T-cell (primary cell): ENCODE results near the gene NPW. TPM values are rescaled to one million over a fixed set of nuclear protein-coding genes. Genes with fewer than 3 reads are reported as not detected.

ENCODE experiments used
- ATAC-seq, 4 experiments: fragments of 200-7000 bp in 3 of 4; fragments of 150-1000 bp in 1 of 4; cut with Tn5 transposase; replicated peaks in 1 of 4; 1 replicate in 3 of 4; 2 replicates in 1 of 4; pipeline ENCODE4 v1.10.0; 2021; ENCODE audit warnings: moderate library complexity in 3 of 4, mild to moderate bottlenecking in 2 of 4, moderate number of reproducible peaks in 1 of 4
- CTCF ChIA-PET, 2 donors: fragments of 300-600 bp; sonication (Branson Sonifier 250); formaldehyde crosslinking; loops; one replicate each; lab custom pipeline; 2022; ENCODE audit warnings: antibody characterized with exemption in 2 of 2; lab: Charles Lee
- POLR2A ChIA-PET, 2 donors: fragments of 300-600 bp; sonication (Branson Sonifier 250); formaldehyde crosslinking; loops; one replicate each; lab custom pipeline; 2022; ENCODE audit warnings: antibody characterized with exemption in 2 of 2; lab: Charles Lee
- DNase-seq, 35 experiments: peaks; one replicate each; pipeline versions ENCODE4 v3.0.0 to v3.0.0-alpha.2; 2013 to 2023
- H3K27ac ChIP-seq: one replicate; pipeline ENCODE4 v1.5.1; 2013; ENCODE audit warnings: low read length
- H3K27me3 ChIP-seq, 2 experiments: replicated peaks in 1 of 2; 1 replicate in 1 of 2; 2 replicates in 1 of 2; pipeline versions ENCODE4 v1.6.1 to v1.7.0; 2013; ENCODE audit warnings: low read length in 1 of 2, mixed read lengths in 1 of 2; ENCODE audit not compliant: control insufficient read depth in 2 of 2, insufficient read depth in 2 of 2; ENCODE audit errors: extremely low read depth in 1 of 2
- H3K36me3 ChIP-seq, 2 donors: 1 replicate in 1 of 2; 2 replicates in 1 of 2; pipeline versions ENCODE4 v1.6.1 to v1.7.0; 2013; ENCODE audit warnings: low read length in 1 of 2; ENCODE audit not compliant: control insufficient read depth in 2 of 2, insufficient read depth in 1 of 2; ENCODE audit errors: extremely low read depth in 1 of 2
- H3K4me1 ChIP-seq, 2 experiments: 1 replicate in 1 of 2; 2 replicates in 1 of 2; pipeline versions ENCODE4 v1.6.1 to v1.7.0; 2013; ENCODE audit warnings: low read length in 2 of 2, mixed read lengths in 1 of 2; ENCODE audit not compliant: insufficient read depth in 2 of 2, control insufficient read depth in 1 of 2; ENCODE audit errors: extremely low read depth in 1 of 2
- H3K4me3 ChIP-seq, 2 donors: 1 replicate in 1 of 2; 2 replicates in 1 of 2; pipeline versions ENCODE4 v1.5.1 to v1.7.0; 2013; ENCODE audit warnings: mild to moderate bottlenecking in 2 of 2, low read length in 1 of 2, moderate library complexity in 1 of 2; ENCODE audit not compliant: control insufficient read depth in 1 of 2; ENCODE audit errors: extremely low read depth in 1 of 2
- H3K9me3 ChIP-seq: 2 replicates; pipeline ENCODE4 v1.7.0; 2013
- H3K27ac Mint-ChIP-seq, 2 donors: one replicate each; pipeline ENCODE4 v1.8.0; 2020 to 2021; ENCODE audit warnings: mild to moderate bottlenecking in 2 of 2, mixed read lengths in 2 of 2
- H3K27me3 Mint-ChIP-seq, 2 donors: one replicate each; pipeline ENCODE4 v1.8.0; 2021 to 2022; ENCODE audit warnings: mixed read lengths in 2 of 2
- H3K36me3 Mint-ChIP-seq: one replicate; pipeline ENCODE4 v1.8.0; 2021; ENCODE audit warnings: mixed read lengths
- H3K4me1 Mint-ChIP-seq, 3 donors: one replicate each; pipeline ENCODE4 v1.8.0; 2020 to 2022; ENCODE audit warnings: mixed read lengths in 3 of 3, mild to moderate bottlenecking in 1 of 3
- H3K4me3 Mint-ChIP-seq, 3 donors: one replicate each; pipeline ENCODE4 v1.8.0; 2020 to 2022; ENCODE audit warnings: mild to moderate bottlenecking in 3 of 3, mixed read lengths in 3 of 3, moderate library complexity in 3 of 3
- H3K9me3 Mint-ChIP-seq, 3 donors: one replicate each; pipeline ENCODE4 v1.8.0; 2020 to 2022; ENCODE audit warnings: mixed read lengths in 3 of 3
- WGBS: methylation state at CpG from one replicate; pipeline ENCODE4 v1.1.5; 2013; ENCODE audit warnings: missing lambda C conversion rate; ENCODE audit not compliant: insufficient coverage; 5-methylcytosine and 5-hydroxymethylcytosine counted together
- total RNA-seq, 35 experiments: library from RNA in 6 of 35; stranded (reverse) in 6 of 35; fragments of 120-200 nt in 1 of 35; gene quantifications; one replicate each; pipeline versions ENCODE4 v1.2.1 to v1.2.4 and lab custom pipeline; 2013 to 2026

The NPW gene
- total RNA-seq, result under 1 TPM in 2 of 5 donors, not detected in 3; 0.43 to 0.44 TPM
- total RNA-seq (2013), result 0.77 TPM
- 0.07 to 2.2 (median 1.0) reads per million in 29 experiments for total RNA-seq (lab: John Stamatoyannopoulos, UW)

- POLR2A ChIA-PET, result no interaction called here
- Mint-ChIP-seq H3K9me3 (no peaks in the 10 kb centered on the region), H3K4me3 (peak within 1 kb of the TSS in 1 of 3 donors; percentile 56), H3K27me3 (peaks cover 11 to 34% of the 10 kb centered on the region in 2 donors), H3K4me1 (peaks cover 9 to 20% (median 13%) of the 10 kb centered on the region in 3 donors), H3K36me3 (no peaks in the 10 kb centered on the region), H3K27ac (no peak within 1 kb of the TSS)
- Histone ChIP-seq H3K4me1 (peaks cover 2 to 29% of the 10 kb centered on the region in 2 experiments), H3K27me3 (peaks cover 0 to 55% of the 10 kb centered on the region in 2 experiments), H3K36me3 (no peaks in the 10 kb centered on the region), H3K4me3 (peak within 1 kb of the TSS in 1 of 2 donors; percentile 26), H3K27ac (no peak within 1 kb of the TSS), H3K9me3 (no peaks in the 10 kb centered on the region)
- CTCF ChIA-PET, result no interaction called here
- peak in 4 of 35 experiments; percentile 18 to 29 (median 25) for DNase-seq
- WGBS, result 4% methylated on average over 29 of the region's 33 CpGs
- ATAC-seq, result no peak
These were observed at the start of gene NPW for GRCh38 chr16:2019518-2019920. Gene NPW (plus strand): TSS chr16:2019785.

GRCh38 chr16:1971796-1972489 lies 47.6 kb upstream of the NPW start, which contains the start of gene TBL3:
Gene TBL3 (plus strand): TSS chr16:1972053. CDS start chr16:1972165, 112 bp downstream.
- ChIA-PET CTCF (interaction anchor here in 1 of 2 donors (1.0 kb wide), 1 partner anchor 13 kb away, joined by 4 read pairs; the partner anchor contains the start of gene NDUFB10), POLR2A (no interaction called here)
- Histone ChIP-seq H3K27ac (peak within 1 kb of the TSS; percentile 85), H3K36me3 (peaks cover 13 to 28% of the 10 kb centered on the region in 2 donors), H3K9me3 (no peaks in the 10 kb centered on the region), H3K27me3 (peaks cover 0 to 41% of the 10 kb centered on the region in 2 experiments), H3K4me3 (peak within 1 kb of the TSS; percentile 72 to 73), H3K4me1 (peaks cover 2 to 32% of the 10 kb centered on the region in 2 experiments)
- ATAC-seq (peak; percentile 95 to 97 (median 96)), DNase-seq (peak; percentile 92 to 98 (median 95))
- H3K27me3 Mint-ChIP-seq, result peaks cover 0 to 4% of the 10 kb centered on the region in 2 donors
- WGBS, result under 1% methylated on average over 76 of the region's 78 CpGs
- peaks cover 18 to 23% (median 21%) of the 10 kb centered on the region in 3 donors for H3K4me1 Mint-ChIP-seq
- no peaks in the 10 kb centered on the region for H3K9me3 Mint-ChIP-seq
- peak within 1 kb of the TSS; percentile 92 to 99 (median 95) for H3K4me3 Mint-ChIP-seq
- peaks cover 16% of the 10 kb centered on the region for H3K36me3 Mint-ChIP-seq
- H3K27ac Mint-ChIP-seq, result peak within 1 kb of the TSS; percentile 99 to 100

DNA sequence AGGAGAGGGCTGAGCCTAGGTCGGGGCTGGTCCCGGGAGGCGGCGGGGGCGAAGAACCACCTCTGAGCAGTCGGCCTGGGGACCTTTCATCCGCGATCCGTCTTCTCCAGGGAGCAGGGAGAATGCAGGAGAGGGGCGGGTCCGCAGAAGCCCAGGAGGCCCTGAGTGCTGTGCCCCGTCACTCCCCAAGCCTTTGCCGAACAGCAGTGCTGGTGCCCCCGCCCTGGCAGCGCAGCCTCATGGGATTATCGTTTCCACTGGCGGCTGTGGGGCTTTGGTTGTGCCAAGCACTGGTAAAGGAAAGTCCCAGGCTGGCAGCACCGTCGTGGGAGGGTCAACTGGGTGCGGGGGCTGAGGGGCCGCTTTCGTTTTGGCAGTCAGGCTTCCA lies 47.1 kb upstream of the NPW start:
- H3K9me3 ChIP-seq, result no peaks in the 10 kb centered on the region
- H3K4me1 ChIP-seq, result peaks cover 2 to 32% of the 10 kb centered on the region in 2 experiments
- H3K36me3 Mint-ChIP-seq, result peaks cover 18% of the 10 kb centered on the region
- peaks cover 0 to 47% of the 10 kb centered on the region in 2 experiments for H3K27me3 ChIP-seq
- H3K9me3 Mint-ChIP-seq, result no peaks in the 10 kb centered on the region
- H3K4me3 ChIP-seq, result peak overlapping the region; percentile 72 to 73
- no peak overlapping the region for H3K27ac Mint-ChIP-seq
- no peak for DNase-seq
- ATAC-seq, result no peak
- peaks cover 18 to 23% (median 21%) of the 10 kb centered on the region in 3 donors for H3K4me1 Mint-ChIP-seq
- ChIA-PET CTCF (no interaction called here), POLR2A (no interaction called here)
- 1% methylated on average over 22 of the region's 22 CpGs for WGBS
- H3K36me3 ChIP-seq, result peaks cover 13 to 32% of the 10 kb centered on the region in 2 donors
- peaks cover 0 to 4% of the 10 kb centered on the region in 2 donors for H3K27me3 Mint-ChIP-seq
- H3K27ac ChIP-seq, result no peak overlapping the region
- peak overlapping the region; percentile 92 to 99 (median 95) for H3K4me3 Mint-ChIP-seq

- DNase-seq (no peak), ATAC-seq (no peak)
- H3K4me1 ChIP-seq, result peaks cover 2 to 32% of the 10 kb centered on the region in 2 experiments
- no peak overlapping the region for H3K4me3 ChIP-seq
- 87% methylated on average over 13 of the region's 16 CpGs for WGBS
- H3K27me3 ChIP-seq, result peaks cover 0 to 58% of the 10 kb centered on the region in 2 experiments
- no peaks in the 10 kb centered on the region for H3K9me3 ChIP-seq
- peak overlapping the region in 2 of 3 donors; percentile 28 to 99 for H3K4me3 Mint-ChIP-seq
- H3K4me1 Mint-ChIP-seq, result peaks cover 18 to 23% (median 21%) of the 10 kb centered on the region in 3 donors
- peaks cover 17 to 38% of the 10 kb centered on the region in 2 donors for H3K36me3 ChIP-seq
- peaks cover 20% of the 10 kb centered on the region for H3K36me3 Mint-ChIP-seq
- POLR2A ChIA-PET, result no interaction called here
- no peak overlapping the region for H3K27ac Mint-ChIP-seq
- no peak overlapping the region for H3K27ac ChIP-seq
- H3K9me3 Mint-ChIP-seq, result no peaks in the 10 kb centered on the region
- H3K27me3 Mint-ChIP-seq, result peaks cover 0 to 4% of the 10 kb centered on the region in 2 donors
- CTCF ChIA-PET, result no interaction called here
These were observed 46.0 kb upstream of the NPW start for GRCh38 chr16:1973461-1974156.

DNA sequence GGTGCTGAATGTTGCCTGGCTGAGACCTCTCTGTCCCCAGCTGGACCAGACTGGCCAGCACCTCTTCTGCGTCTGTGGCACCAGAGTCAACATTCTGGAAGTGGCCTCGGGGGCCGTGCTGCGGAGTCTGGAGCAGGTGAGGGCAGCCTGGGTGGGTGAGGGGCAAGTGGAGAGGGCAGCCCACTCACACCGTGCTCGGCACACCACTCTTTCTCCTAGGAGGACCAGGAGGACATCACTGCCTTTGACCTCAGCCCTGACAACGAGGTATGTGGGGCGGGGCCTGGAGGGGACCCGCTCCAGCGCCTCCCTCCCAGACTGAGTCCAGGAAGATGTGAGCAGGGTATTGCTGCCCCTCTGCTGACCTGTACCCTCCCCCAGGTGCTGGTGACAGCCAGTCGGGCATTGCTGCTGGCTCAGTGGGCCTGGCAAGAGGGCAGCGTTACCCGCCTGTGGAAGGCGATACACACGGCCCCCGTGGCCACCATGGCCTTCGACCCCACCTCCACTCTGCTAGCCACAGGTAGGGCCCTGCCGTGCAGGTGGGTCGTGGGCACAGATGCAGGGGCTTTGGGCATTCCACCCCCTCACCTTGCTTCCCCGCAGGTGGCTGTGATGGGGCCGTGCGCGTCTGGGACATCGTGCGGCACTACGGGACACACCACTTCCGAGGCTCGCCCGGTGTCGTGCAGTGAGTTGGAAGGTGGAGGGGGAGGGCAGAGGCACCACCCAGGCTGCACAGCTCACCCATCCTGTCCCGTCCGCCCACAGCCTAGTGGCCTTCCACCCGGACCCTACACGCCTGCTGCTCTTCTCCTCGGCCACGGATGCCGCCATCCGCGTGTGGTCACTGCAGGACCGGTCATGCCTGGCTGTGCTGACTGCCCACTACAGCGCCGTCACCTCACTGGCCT lies 45.2 kb upstream of the NPW start:
- no peak overlapping the region for H3K4me3 ChIP-seq
- H3K27me3 ChIP-seq, result peaks cover 0 to 62% of the 10 kb centered on the region in 2 experiments
- H3K9me3 Mint-ChIP-seq, result no peaks in the 10 kb centered on the region
- no peaks in the 10 kb centered on the region for H3K9me3 ChIP-seq
- DNase-seq (no peak), ATAC-seq (no peak)
- WGBS, result 94% methylated on average over 27 of the region's 42 CpGs
- no peak overlapping the region for H3K27ac ChIP-seq
- peaks cover 0 to 4% of the 10 kb centered on the region in 2 donors for H3K27me3 Mint-ChIP-seq
- peaks cover 17 to 38% of the 10 kb centered on the region in 2 donors for H3K36me3 ChIP-seq
- H3K27ac Mint-ChIP-seq, result no peak overlapping the region
- peaks cover 2 to 34% of the 10 kb centered on the region in 2 experiments for H3K4me1 ChIP-seq
- H3K36me3 Mint-ChIP-seq, result peaks cover 20% of the 10 kb centered on the region
- POLR2A ChIA-PET, result no interaction called here
- CTCF ChIA-PET, result no interaction called here
- peaks cover 18 to 23% (median 21%) of the 10 kb centered on the region in 3 donors for H3K4me1 Mint-ChIP-seq
- peak overlapping the region; percentile 28 to 99 (median 41) for H3K4me3 Mint-ChIP-seq
